ENCODE measurements around the gene TTC34. TPM values are rescaled to one million over a fixed set of nuclear protein-coding genes. Genes with fewer than 3 reads are reported as not detected.

TTC34 gene
- total and polyA plus RNA-seq, 2 of the 13 experiments (the other 11 are each of a cell fraction or from before 2014, with no cell fraction given) = 0.07 to 0.11 TPM

DNA sequence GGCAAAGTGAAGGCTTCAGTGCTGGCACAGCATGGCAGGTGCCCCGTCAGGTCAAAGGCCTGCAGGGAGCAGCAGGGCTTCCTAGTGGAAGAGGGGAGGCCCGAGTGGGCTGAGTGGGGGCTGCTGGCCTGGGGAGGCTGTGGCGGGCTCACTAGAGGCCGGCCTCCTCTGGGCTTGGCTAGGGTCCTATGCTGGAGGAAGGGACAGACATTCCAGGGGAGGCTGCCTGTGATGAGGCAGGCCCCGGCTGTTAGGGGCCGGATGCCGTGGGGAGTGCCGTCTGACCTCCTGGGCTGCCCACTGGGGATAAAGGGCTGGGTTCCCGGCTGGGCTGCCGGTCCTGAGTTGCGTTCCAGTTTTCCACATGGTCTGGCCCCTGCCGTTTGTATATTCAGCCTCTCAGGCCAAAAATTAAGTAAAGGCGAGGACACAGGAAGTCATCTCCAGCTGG, 193.8 kb downstream of the TTC34 start (continued):
- TF ChIP-seq AHDC1 (CRISPR knock-in tag; IDR thresholded peaks at IDR 0.05; ENCODE audit: borderline replicate concordance) (no peak), ZNF256 (CRISPR knock-in tag; conservative IDR thresholded peaks at IDR 0.05) (no peak), ZNF567 (CRISPR knock-in tag; IDR thresholded peaks at IDR 0.05; ENCODE audit: borderline replicate concordance) (no peak), ZEB1 (IDR thresholded peaks at IDR 0.05; ENCODE audit: insufficient replicate concordance, low read depth) (no peak), PITX1 (CRISPR knock-in tag; IDR thresholded peaks at IDR 0.05) (no peak), SP5 (CRISPR knock-in tag; IDR thresholded peaks at IDR 0.05; ENCODE audit: borderline replicate concordance, low read depth) (no peak)
- TF ChIP-seq, protein P1, sequence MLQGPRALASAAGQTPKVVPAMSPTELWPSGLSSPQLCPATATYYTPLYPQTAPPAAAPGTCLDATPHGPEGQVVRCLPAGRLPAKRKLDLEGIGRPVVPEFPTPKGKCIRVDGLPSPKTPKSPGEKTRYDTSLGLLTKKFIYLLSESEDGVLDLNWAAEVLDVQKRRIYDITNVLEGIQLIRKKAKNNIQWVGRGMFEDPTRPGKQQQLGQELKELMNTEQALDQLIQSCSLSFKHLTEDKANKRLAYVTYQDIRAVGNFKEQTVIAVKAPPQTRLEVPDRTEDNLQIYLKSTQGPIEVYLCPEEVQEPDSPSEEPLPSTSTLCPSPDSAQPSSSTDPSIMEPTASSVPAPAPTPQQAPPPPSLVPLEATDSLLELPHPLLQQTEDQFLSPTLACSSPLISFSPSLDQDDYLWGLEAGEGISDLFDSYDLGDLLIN (CRISPR knock-in tag; IDR thresholded peaks at IDR 0.05; ENCODE audit: borderline replicate concordance) = no peak

Data from HepG2 (cell line).